Stimulated activated CD4-positive, alpha-beta T cell treated with anti-CD3 and anti-CD28 coated beads, Interleukin-1b, Interleukin-23, amount 100 ng/mL, for 4 hours (primary cell): ENCODE measurements around the gene SH2D3C.
A peak's percentile ranks its signal among the peaks of the same experiment; 100 is the strongest.

Experiments used
- DNase-seq, 2 donors: peaks; one replicate each; pipeline ENCODE4 v3.0.0-alpha.2; 2020; ENCODE audit warnings: low read depth in 2 of 2

The SH2D3C gene

GRCh38 chr9:127720031-127720864 lies 58.2 kb downstream of the SH2D3C start:
- DNase-seq = no peak

DNA sequence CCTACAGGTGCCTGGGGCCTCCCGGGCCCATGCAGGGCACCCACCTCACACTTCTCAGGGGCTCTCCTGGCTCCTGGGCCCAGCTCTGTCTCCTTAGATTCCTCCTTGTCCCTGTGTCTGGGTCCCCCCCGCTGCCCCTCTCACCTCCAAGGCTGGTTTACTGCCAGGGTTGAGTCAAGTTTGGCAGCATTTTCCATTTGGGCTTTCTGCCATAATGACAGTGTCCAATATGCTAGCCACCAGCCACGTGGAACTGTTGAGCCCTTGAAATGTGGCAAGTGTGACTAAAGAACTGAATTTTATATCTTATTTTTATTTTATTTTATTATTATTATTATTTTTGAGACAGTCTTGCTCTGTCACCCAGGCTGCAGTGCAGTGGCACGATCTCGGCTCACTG lies 60.7 kb downstream of the SH2D3C start:
- DNase-seq = no peak

DNA sequence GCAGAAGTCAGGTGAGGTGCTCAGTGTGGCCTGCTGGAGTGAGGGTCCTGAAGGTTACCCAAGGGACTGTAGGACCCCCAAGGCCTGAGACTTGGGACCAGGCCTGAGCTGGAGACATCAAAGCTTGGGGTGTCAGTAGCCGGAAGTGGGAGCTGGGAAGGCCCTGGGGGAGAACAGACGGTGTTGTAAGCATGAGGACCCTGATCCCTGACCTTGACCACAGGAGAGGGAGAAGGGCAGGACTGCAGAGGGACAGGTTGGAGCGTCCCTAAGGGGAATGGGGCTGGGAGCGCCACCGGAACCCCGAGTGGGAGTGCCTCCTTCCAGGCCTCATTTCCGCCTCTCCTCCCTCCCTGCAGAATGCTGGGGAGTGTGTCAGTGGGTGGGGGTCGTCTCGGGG lies 62.1 kb downstream of the SH2D3C start:
- no peak for DNase-seq

DNA sequence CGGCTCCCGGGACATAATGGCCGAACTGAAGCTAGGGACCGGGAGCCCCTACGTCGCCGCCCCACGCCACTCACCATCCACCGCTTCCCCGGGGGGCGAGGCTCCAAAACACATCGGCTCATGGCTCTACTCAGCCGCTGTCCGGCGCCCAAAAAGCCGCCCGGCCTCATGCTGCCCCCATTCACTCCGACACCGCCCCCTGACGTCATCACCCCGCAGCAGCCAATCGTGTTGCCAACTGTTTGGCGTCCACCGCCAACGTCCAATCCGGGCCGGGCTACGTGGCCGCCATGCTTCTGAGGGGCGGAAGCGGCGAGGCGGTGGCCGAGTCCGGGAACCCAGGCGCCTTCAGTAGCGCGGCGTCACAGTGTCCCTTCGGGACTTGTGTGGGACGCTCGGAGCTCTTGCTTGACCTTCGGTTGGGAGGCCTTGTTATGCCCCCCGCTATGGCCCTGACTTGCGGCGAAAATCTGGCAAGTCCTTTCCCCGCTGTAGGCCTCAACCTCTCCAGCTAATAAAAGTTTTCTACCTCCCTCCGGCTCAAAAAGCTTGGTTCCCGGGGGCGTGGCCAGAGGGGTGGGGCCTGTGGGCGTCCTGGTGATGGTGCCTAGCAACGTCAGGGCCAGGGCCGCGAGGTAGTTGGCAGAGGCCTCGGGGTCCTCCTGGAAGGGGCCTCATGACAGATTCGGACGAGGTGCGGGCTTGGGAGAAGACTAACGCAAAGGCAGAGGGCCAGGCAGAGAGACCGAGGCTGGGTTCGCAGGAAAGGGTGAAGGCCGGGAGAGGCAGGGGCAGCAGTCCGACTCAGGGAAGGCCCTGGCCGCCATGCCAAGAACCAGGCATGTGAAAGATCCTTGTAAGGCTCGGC lies 62.8 kb downstream of the SH2D3C start, which contains the start of the genes PTRH1 and TTC16:
PTRH1 (minus strand) TSS at position 194 of the 868 bp plus-strand sequence; CDS start at position 170, 24 bp downstream.
TTC16 (plus strand) TSS at position 610 of the 868 bp plus-strand sequence; CDS start at position 677, 67 bp downstream.
- peak; percentile 93 to 96 for DNase-seq

DNA sequence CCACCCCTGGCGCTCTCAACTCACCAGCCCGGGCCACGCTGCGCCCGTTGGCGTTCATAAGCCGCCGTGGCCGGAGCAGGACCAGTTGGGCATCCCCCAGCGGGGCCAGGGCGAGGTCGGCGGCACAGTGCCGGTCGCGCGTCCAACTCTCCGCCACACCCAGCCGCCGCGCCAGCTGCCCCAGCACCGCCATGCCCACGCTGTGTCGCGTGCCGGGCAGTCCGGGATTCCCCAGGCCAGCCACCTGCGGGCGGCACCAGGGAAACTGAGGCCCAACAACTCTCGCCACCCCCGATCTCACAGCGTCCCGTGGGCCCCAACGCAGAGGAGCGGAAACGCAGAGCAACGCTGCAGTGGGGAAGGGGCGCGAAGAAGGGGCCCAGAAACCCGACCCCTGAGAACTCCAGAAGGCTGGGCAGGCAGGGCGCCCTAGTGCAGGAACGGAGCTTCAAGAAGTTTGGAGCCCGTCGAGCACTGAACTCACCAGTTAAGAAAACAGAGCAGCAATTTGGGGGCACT lies 63.5 kb downstream of the SH2D3C start:
- DNase-seq = no peak

DNA sequence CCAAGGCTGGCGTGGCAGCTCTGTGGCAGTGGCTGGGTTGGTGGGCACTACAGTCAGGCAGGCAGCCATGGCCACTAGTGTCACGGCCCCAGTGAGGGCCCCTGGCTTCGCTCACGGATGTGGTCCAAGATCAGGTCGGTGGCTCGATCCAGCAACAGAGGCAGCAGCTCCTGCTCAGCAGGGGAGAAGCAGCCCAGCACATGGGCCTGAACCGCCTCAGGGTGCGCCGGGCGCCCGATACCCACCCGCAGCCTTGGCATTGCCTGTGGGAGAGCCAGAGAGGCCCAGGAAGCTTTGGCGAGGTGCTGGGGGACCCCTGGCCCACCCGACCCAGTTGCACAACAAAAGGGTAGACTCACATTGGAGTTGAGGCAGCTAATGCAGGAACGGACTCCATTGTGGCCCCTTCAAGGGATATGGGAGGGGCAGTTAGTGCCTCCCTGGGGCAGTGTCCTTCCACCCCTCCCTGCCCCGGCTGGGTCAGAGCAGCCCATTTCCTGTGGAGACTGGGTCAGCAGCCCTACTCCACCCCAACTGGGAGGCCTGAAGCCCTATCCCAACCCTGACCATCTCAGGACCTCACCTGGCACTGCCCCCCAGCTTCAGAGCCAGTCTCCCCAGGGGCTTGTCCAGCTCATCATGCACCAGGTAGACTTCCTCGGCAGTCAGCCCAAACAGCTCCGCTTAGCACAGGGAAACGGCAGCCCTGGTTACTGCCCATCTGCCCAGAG lies 64.3 kb downstream of the SH2D3C start:
- DNase-seq = no peak

DNA sequence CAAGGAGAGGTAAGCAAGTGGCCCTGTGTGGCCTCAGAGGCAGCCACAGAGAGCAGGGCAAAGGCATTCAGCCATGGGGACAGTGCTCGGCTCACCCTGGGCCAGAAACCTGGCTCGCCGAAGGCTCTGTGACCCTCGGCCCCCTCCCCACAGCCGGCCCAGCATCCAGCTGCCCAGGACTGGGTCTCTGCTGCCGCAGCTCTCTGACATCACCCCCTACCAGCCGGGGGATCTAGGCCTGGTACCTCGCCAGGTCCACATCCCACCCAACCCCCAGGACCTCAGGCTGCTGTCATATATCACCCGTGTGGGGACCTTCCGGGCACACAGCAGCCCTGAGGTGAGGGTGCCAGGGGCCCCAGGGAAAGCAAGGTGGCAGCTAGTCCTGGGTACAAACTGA lies 65.6 kb downstream of the SH2D3C start:
- DNase-seq = no peak

- no peak for DNase-seq
Observed at GRCh38 chr9:127712371-127712770, 66.1 kb downstream of the SH2D3C start.

- DNase-seq = no peak
Observed at GRCh38 chr9:127711831-127712274, 66.6 kb downstream of the SH2D3C start.

GRCh38 chr9:127711226-127711701 lies 67.2 kb downstream of the SH2D3C start:
- DNase-seq = no peak

GRCh38 chr9:127710204-127710783 lies 68.2 kb downstream of the SH2D3C start:
- DNase-seq = no peak

GRCh38 chr9:127708952-127709587 lies 69.4 kb downstream of the SH2D3C start:
- no peak for DNase-seq

DNA sequence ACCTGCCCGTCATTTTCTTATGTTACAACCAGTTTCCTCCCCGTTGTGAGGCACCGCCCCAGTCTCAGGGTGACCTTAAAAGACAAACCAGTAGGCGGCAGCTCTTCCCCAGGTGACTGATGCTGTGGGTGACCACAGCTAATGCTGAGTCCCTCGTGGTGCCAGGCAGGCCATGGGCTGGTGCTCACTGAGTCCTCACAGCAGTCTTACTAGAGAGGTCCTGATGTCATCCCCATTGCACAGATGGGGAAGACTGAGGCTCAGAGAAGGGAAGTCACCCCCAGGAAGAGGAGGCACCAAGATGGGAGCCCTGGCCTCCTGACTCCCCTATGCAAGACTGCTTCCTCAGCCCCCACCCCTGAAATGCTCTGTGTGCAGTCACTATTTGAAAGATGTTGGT lies 70.7 kb downstream of the SH2D3C start:
- no peak for DNase-seq

DNA sequence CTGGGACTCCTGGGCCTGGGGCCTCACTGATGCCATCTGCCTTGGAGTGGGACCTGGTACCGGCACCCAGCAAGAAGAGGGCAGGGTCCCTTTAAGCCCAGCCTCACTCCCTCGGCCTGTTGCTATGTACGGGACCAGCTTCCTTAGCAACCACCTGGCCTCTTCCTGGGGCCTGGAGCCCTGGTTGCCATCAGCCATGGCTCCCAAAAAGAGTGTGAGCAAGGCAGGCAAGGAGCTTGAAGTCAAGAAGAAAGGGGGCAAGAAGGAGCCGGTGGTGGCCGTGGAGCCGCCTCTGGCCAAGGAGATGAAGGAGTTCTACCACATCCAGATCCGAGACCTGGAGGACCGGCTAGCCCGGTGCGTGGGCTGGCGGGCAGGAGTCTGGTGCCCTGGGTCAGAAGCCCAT lies 71.6 kb downstream of the SH2D3C start, which contains the start of gene CFAP157:
CFAP157 (plus strand) TSS at position 153 of the 406 bp plus-strand sequence; CDS start at position 197, 44 bp downstream.
- no peak for DNase-seq

- DNase-seq = no peak
Observed at GRCh38 chr9:127705577-127706379, 72.7 kb downstream of the SH2D3C start.

DNA sequence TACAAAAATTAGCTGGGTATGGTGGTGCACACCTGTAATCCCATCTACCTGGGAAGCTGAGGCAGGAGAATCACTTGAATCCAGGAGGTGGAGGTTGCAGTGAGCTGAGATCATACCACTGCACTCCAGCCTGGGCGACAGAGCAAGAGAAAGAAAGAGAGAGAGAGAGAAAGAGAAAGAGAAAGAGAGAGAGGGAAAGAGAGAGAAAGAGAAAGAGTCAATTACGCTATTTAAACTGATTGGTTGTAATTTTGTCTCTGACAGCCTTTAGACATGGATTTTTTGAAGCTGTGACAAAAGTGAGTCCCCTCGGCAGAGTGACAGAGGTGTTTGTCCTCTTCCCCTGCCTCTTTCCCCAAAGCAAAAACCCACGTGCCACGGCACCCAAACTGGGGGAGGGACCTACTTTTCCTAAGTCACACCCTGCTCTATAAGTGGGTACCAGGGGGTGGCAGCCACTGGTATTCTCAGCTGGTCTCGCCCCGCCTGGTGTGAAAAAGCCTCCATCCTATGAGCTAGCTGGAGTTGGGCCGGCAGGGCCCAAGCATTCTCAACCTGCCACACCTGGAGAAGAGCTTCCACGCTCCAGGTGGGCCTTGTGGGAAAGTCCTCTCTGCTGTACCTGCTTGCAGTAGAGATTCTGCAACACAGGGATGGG lies 75.0 kb downstream of the SH2D3C start:
- DNase-seq = no peak

- no peak for DNase-seq
Observed at GRCh38 chr9:127700594-127701255, 77.7 kb downstream of the SH2D3C start.

GRCh38 chr9:127700140-127700539 lies 78.3 kb downstream of the SH2D3C start:
- no peak for DNase-seq
